ENCODE data around the gene KCNMA1. TPM values are rescaled to one million over a fixed set of nuclear protein-coding genes. Genes with fewer than 3 reads are reported as not detected.

The KCNMA1 gene
- polyA plus RNA-seq, 1 donor from 2014 or later, result 60.8 TPM

- no peaks in the 10 kb centered on the region for H4K20me1 ChIP-seq (ENCODE audit: insufficient read depth)
- H3F3A ChIP-seq (ENCODE audit: insufficient read depth, low read length, poor library complexity, severe bottlenecking), result no peaks in the 10 kb centered on the region
- no peaks in the 10 kb centered on the region for H3K36me3 ChIP-seq (ENCODE audit: insufficient read depth, low read length)
- no peaks in the 10 kb centered on the region for H3K79me2 ChIP-seq (replicated peaks; ENCODE audit: insufficient read depth, low read length)
- H3K4me2 ChIP-seq (ENCODE audit: low read length), result no peak overlapping the region
- H3K27ac ChIP-seq (ENCODE audit: low read length), result no peak overlapping the region
- TF ChIP-seq CTCF (IDR thresholded peaks at IDR 0.05; ENCODE audit: poor library complexity, severe bottlenecking) (no peak), SMC3 (conservative IDR thresholded peaks at IDR 0.05; ENCODE audit: poor library complexity) (no peak), RAD21 (conservative IDR thresholded peaks at IDR 0.05) (no peak), MXI1 (conservative IDR thresholded peaks at IDR 0.05; ENCODE audit: poor library complexity, severe bottlenecking) (no peak), REST (IDR thresholded peaks at IDR 0.05; ENCODE audit: borderline replicate concordance) (no peak), EZH2 (IDR thresholded peaks at IDR 0.05; ENCODE audit: borderline replicate concordance, insufficient read depth, low read length, poor library complexity, severe bottlenecking) (no peak)
- no peaks in the 10 kb centered on the region for H3K9me3 ChIP-seq (ENCODE audit: low read length)
- no peak overlapping the region for H3K4me3 ChIP-seq (ENCODE audit: low read length)
- no peaks in the 10 kb centered on the region for H3K9me2 ChIP-seq (ENCODE audit: insufficient read depth, low read length)
- no peaks in the 10 kb centered on the region for H3K27me3 ChIP-seq (ENCODE audit: insufficient read depth, low read depth, low read length)
- H2AFZ ChIP-seq (ENCODE audit: low read depth, low read length), result no peak overlapping the region
- no peak overlapping the region for H3K9ac ChIP-seq (ENCODE audit: low read length)
These were observed 44.5 kb downstream of the KCNMA1 start for GRCh38 chr10:77592946-77593636.

GRCh38 chr10:77592510-77592909 is 45.1 kb downstream of the KCNMA1 start:
- Histone ChIP-seq H3K79me2 (replicated peaks; ENCODE audit: insufficient read depth, low read length) (no peaks in the 10 kb centered on the region), H3K4me2 (ENCODE audit: low read length) (no peak overlapping the region), H2AFZ (ENCODE audit: low read depth, low read length) (no peak overlapping the region), H3K36me3 (ENCODE audit: insufficient read depth, low read length) (no peaks in the 10 kb centered on the region), H3K9me3 (ENCODE audit: low read length) (no peaks in the 10 kb centered on the region), H3F3A (ENCODE audit: insufficient read depth, low read length, poor library complexity, severe bottlenecking) (no peaks in the 10 kb centered on the region), H3K27me3 (ENCODE audit: insufficient read depth, low read depth, low read length) (no peaks in the 10 kb centered on the region), H3K9me2 (ENCODE audit: insufficient read depth, low read length) (no peaks in the 10 kb centered on the region), H4K20me1 (ENCODE audit: insufficient read depth) (no peaks in the 10 kb centered on the region), H3K4me3 (ENCODE audit: low read length) (no peak overlapping the region), H3K9ac (ENCODE audit: low read length) (no peak overlapping the region), H3K27ac (ENCODE audit: low read length) (no peak overlapping the region)
- TF ChIP-seq EP300 (conservative IDR thresholded peaks at IDR 0.05; ENCODE audit: poor library complexity, severe bottlenecking), result no peak
- no peak for TF ChIP-seq POLR2AphosphoS5 (IDR thresholded peaks at IDR 0.05)
- TF ChIP-seq TAF1 (IDR thresholded peaks at IDR 0.05; ENCODE audit: low read depth), result no peak
- no peak for TF ChIP-seq MXI1 (conservative IDR thresholded peaks at IDR 0.05; ENCODE audit: poor library complexity, severe bottlenecking)
- TF ChIP-seq REST (IDR thresholded peaks at IDR 0.05; ENCODE audit: borderline replicate concordance), result no peak
- TF ChIP-seq SMC3 (conservative IDR thresholded peaks at IDR 0.05; ENCODE audit: poor library complexity), result no peak
- TF ChIP-seq CTCF (IDR thresholded peaks at IDR 0.05; ENCODE audit: poor library complexity, severe bottlenecking), result no peak
- TF ChIP-seq RAD21 (conservative IDR thresholded peaks at IDR 0.05), result no peak
- no peak for TF ChIP-seq EZH2 (IDR thresholded peaks at IDR 0.05; ENCODE audit: borderline replicate concordance, insufficient read depth, low read length, poor library complexity, severe bottlenecking)

Data from neural cell (in vitro differentiated cells).